Endothelial cell (in vitro differentiated cells): ENCODE results near the gene MOCS3. TPM values are rescaled to one million over a fixed set of nuclear protein-coding genes. Genes with fewer than 3 reads are reported as not detected.
A peak's percentile ranks its signal among the peaks of the same experiment; 100 is the strongest.

Source experiments
- DNase-seq: peaks from one replicate; pipeline ENCODE4 v3.0.0; 2021; ENCODE audit warnings: low spot score
- H3K27ac Mint-ChIP-seq: one replicate; pipeline ENCODE4 v1.8.0; 2021; ENCODE audit warnings: mixed read lengths, inconsistent platforms; ENCODE audit not compliant: unreplicated experiment
- H3K27me3 Mint-ChIP-seq: one replicate; pipeline ENCODE4 v1.8.0; 2021; ENCODE audit warnings: mild to moderate bottlenecking, moderate library complexity, mixed read lengths, inconsistent platforms; ENCODE audit not compliant: unreplicated experiment
- H3K36me3 Mint-ChIP-seq: one replicate; pipeline ENCODE4 v1.8.0; 2021; ENCODE audit warnings: mild to moderate bottlenecking, low read depth, mixed read lengths, inconsistent platforms; ENCODE audit not compliant: unreplicated experiment
- H3K4me1 Mint-ChIP-seq: one replicate; pipeline ENCODE4 v1.8.0; 2021; ENCODE audit warnings: mild to moderate bottlenecking, mixed read lengths, inconsistent platforms; ENCODE audit not compliant: unreplicated experiment
- H3K4me3 Mint-ChIP-seq: one replicate; pipeline ENCODE4 v1.8.0; 2021; ENCODE audit warnings: mild to moderate bottlenecking, mixed read lengths, inconsistent platforms; ENCODE audit not compliant: unreplicated experiment
- H3K9me3 Mint-ChIP-seq: one replicate; pipeline ENCODE4 v1.8.0; 2021; ENCODE audit warnings: mixed read lengths, inconsistent platforms; ENCODE audit not compliant: unreplicated experiment
- CTCF ChIP-seq: fragments of 200-600 bp; sonication (generic); IDR thresholded peaks from one replicate; pipeline ENCODE4 v1.5.0; 2021; ENCODE audit warnings: antibody characterized with exemption; ENCODE audit not compliant: unreplicated experiment
- total RNA-seq: library from RNA; stranded (reverse); fragmentation: NEBNext Ultra II Directional; extraction: Animal tissue kit (Norgen Biotek cat#: 25700); gene quantifications from one replicate; pipeline ENCODE4 v1.2.1, GENCODE V29; 2021; ENCODE audit not compliant: unreplicated experiment

Gene MOCS3
- total RNA-seq, 1 donor from 2014 or later: 6.3 TPM

GRCh38 chr20:50948132-50948785 is 10.4 kb upstream of the MOCS3 start:
- H3K36me3 Mint-ChIP-seq: peaks cover 26% of the 10 kb centered on the region
- no peaks in the 10 kb centered on the region for H3K9me3 Mint-ChIP-seq
- no peak overlapping the region for H3K27ac Mint-ChIP-seq
- TF ChIP-seq CTCF: no peak
- no peak for DNase-seq
- no peaks in the 10 kb centered on the region for H3K4me1 Mint-ChIP-seq
- H3K4me3 Mint-ChIP-seq: no peak overlapping the region
- no peaks in the 10 kb centered on the region for H3K27me3 Mint-ChIP-seq

GRCh38 chr20:50953196-50953595 is 5.4 kb upstream of the MOCS3 start:
- H3K36me3 Mint-ChIP-seq: peaks cover 2% of the 10 kb centered on the region
- no peak overlapping the region for H3K27ac Mint-ChIP-seq
- H3K4me3 Mint-ChIP-seq: no peak overlapping the region
- DNase-seq: no peak
- TF ChIP-seq CTCF: no peak
- H3K4me1 Mint-ChIP-seq: peaks cover 9% of the 10 kb centered on the region
- H3K9me3 Mint-ChIP-seq: no peaks in the 10 kb centered on the region
- H3K27me3 Mint-ChIP-seq: peaks cover 2% of the 10 kb centered on the region

- no peak for TF ChIP-seq CTCF
- H3K27me3 Mint-ChIP-seq: peaks cover 8% of the 10 kb centered on the region
- no peak overlapping the region for H3K27ac Mint-ChIP-seq
- no peak overlapping the region for H3K4me3 Mint-ChIP-seq
- no peaks in the 10 kb centered on the region for H3K9me3 Mint-ChIP-seq
- H3K36me3 Mint-ChIP-seq: no peaks in the 10 kb centered on the region
- no peak for DNase-seq
- H3K4me1 Mint-ChIP-seq: peaks cover 15% of the 10 kb centered on the region
These were observed 4.8 kb upstream of the MOCS3 start for GRCh38 chr20:50953821-50954220.

- Mint-ChIP-seq H3K9me3 (no peaks in the 10 kb centered on the region), H3K4me1 (peaks cover 22% of the 10 kb centered on the region)
These were observed 1.3 kb upstream of the MOCS3 start for GRCh38 chr20:50957276-50957675.

More at GRCh38 chr20:50957276-50957675, 1.3 kb upstream of the MOCS3 start:
- TF ChIP-seq CTCF: no peak
- Mint-ChIP-seq H3K27ac (peak overlapping the region; percentile 97), H3K27me3 (peaks cover 8% of the 10 kb centered on the region), H3K36me3 (no peaks in the 10 kb centered on the region), H3K4me3 (peak overlapping the region; percentile 95)
- no peak for DNase-seq
